K562 (cell line): ENCODE measurements around the gene RNASEH1. TPM values are rescaled to one million over a fixed set of nuclear protein-coding genes. Genes with fewer than 3 reads are reported as not detected.

Source experiments
- ATAC-seq: fragments of 200-7000 bp; cut with Tn5 transposase; 3 replicates; pipeline ENCODE4 v1.9.1; 2020; ENCODE audit warnings: moderate library complexity
- BruUV-seq: library from RNA; stranded (reverse); fragments of 400-500 nt; replicated peaks from 2 replicates; lab custom pipeline; 2021; lab: Mats Ljungman, UMichigan
- CTCF ChIA-PET: fragments of 300-600 bp; formaldehyde crosslinking; extraction: SDS; loops from one replicate; lab custom pipeline; 2021; ENCODE audit warnings: low intra/inter-chr PET ratio; lab: Yijun Ruan, JAX
- POLR2A ChIA-PET: fragments of 300-600, 350-650 bp; sonication (Branson Sonifier 250); formaldehyde crosslinking; extraction: SDS; loops from one replicate; lab custom pipeline; 2021; ENCODE audit warnings: antibody characterized with exemption, inconsistent platforms; lab: Yijun Ruan, JAX
- DNase-seq, 4 experiments: peaks; one replicate each; pipeline versions ENCODE4 v3.0.0 to v3.0.0-alpha.2; 2011 to 2018; ENCODE audit warnings: low spot score in 3 of 4, mixed read lengths in 3 of 4; ENCODE audit errors: extremely low read depth in 1 of 4
- FAIRE-seq: peaks from 2 replicates; lab custom pipeline; 2011; peaks lifted over from hg19 to GRCh38; lab: Jason Lieb, UNC
- H2AFZ ChIP-seq: 2 replicates; pipeline ENCODE4 v1.6.0; 2011; ENCODE audit warnings: low read depth, low read length, control low read depth, inconsistent platforms
- H3K27ac ChIP-seq: fragments of 200-600 bp; 3 replicates; pipeline ENCODE4 v1.8.0; 2011; ENCODE audit warnings: low read depth, mild to moderate bottlenecking, control low read depth, inconsistent platforms, low read length, moderate library complexity, mixed read lengths; ENCODE audit errors: extremely low read depth
- H3K27me3 ChIP-seq, 2 experiments: fragments of 300-600 bp in 1 of 2; 2 replicates in 1 of 2; 3 replicates in 1 of 2; pipeline versions ENCODE4 v1.6.0 to v1.8.0; 2011; ENCODE audit warnings: inconsistent platforms in 2 of 2, low read length in 2 of 2, mild to moderate bottlenecking in 1 of 2, mixed read lengths in 1 of 2, moderate library complexity in 1 of 2; ENCODE audit not compliant: control insufficient read depth in 2 of 2, insufficient read depth in 2 of 2
- H3K36me3 ChIP-seq: fragments of 300-600 bp; 3 replicates; pipeline ENCODE4 v1.8.0; 2011; ENCODE audit warnings: mild to moderate bottlenecking, low read length, inconsistent platforms; ENCODE audit not compliant: control insufficient read depth, insufficient read depth
- H3K4me1 ChIP-seq, 2 experiments: fragments of 200-600 bp in 1 of 2; replicated peaks in 1 of 2; 2 replicates in 1 of 2; 3 replicates in 1 of 2; pipeline versions ENCODE4 v1.5.1 to v1.8.0; 2011; ENCODE audit warnings: inconsistent platforms in 2 of 2, low read length in 2 of 2, mild to moderate bottlenecking in 1 of 2, mixed read lengths in 1 of 2, moderate library complexity in 1 of 2; ENCODE audit not compliant: control insufficient read depth in 2 of 2, insufficient read depth in 2 of 2
- H3K4me2 ChIP-seq: 2 replicates; pipeline ENCODE4 v1.6.1; 2011; ENCODE audit warnings: low read length, control low read depth, inconsistent platforms, mixed read lengths; ENCODE audit not compliant: insufficient read depth
- H3K4me3 ChIP-seq: fragments of 200-600 bp; sonication (generic), shearing (Covaris generic); 2 replicates; pipeline ENCODE4 v1.5.1; 2016; ENCODE audit warnings: control low read depth, inconsistent platforms
- H3K79me2 ChIP-seq: fragments of 200-600 bp; 3 replicates; pipeline ENCODE4 v1.8.0; 2011; ENCODE audit warnings: low read length, inconsistent platforms; ENCODE audit not compliant: control insufficient read depth, insufficient read depth
- H3K9ac ChIP-seq, 2 experiments: 2 replicates each; pipeline versions ENCODE4 v1.6.0 to v1.6.1; 2011; ENCODE audit warnings: low read depth in 2 of 2, low read length in 2 of 2, control low read depth in 1 of 2, inconsistent platforms in 1 of 2, mild to moderate bottlenecking in 1 of 2, mixed read lengths in 1 of 2; ENCODE audit not compliant: insufficient read depth in 1 of 2
- H3K9me1 ChIP-seq: one replicate; pipeline ENCODE4 v1.6.0; 2011; ENCODE audit warnings: inconsistent platforms, mild to moderate bottlenecking, low read length, moderate library complexity; ENCODE audit not compliant: control insufficient read depth, insufficient read depth
- H3K9me3 ChIP-seq: replicated peaks from 2 replicates; pipeline ENCODE4 v1.5.1; 2011; ENCODE audit warnings: low read depth, low read length, inconsistent platforms; ENCODE audit not compliant: control insufficient read depth, insufficient read depth
- H4K20me1 ChIP-seq: replicated peaks from 2 replicates; pipeline ENCODE4 v1.6.1; 2011; ENCODE audit warnings: low read length, inconsistent platforms, mixed read lengths; ENCODE audit not compliant: control insufficient read depth, insufficient read depth
- CBFB ChIP-seq: sonication (generic); formaldehyde crosslinking; IDR thresholded peaks from 2 replicates; pipeline ENCODE4 v1.4.0; 2020; ENCODE audit warnings: mild to moderate bottlenecking, missing genetic modification reagents
- CHCHD3 ChIP-seq: fragments of 250-450 bp; sonication (Bioruptor Pico); IDR thresholded peaks from 2 replicates; pipeline ENCODE4 v2.1.2; 2022; ENCODE audit warnings: mild to moderate bottlenecking
- CLOCK ChIP-seq: fragments of 250-450 bp; sonication (Bioruptor Pico); IDR thresholded peaks from 2 replicates; pipeline ENCODE4 v1.4.0; 2020; ENCODE audit warnings: mild to moderate bottlenecking, moderate library complexity, borderline replicate concordance
- HDAC8 ChIP-seq: fragments of 450-650 bp; IDR thresholded peaks from 2 replicates; pipeline ENCODE4 v1.6.1; 2016; ENCODE audit warnings: mild to moderate bottlenecking, missing genetic modification characterization, moderate library complexity, missing compliant biosample characterization
- RBM14 ChIP-seq: fragments of 200-400 bp; formaldehyde crosslinking; IDR thresholded peaks from 2 replicates; pipeline ENCODE4 v1.6.1; 2018; ENCODE audit warnings: low read depth, mild to moderate bottlenecking, low read length, moderate library complexity, borderline replicate concordance; ENCODE audit not compliant: insufficient read depth
- SMAD1 ChIP-seq: fragments of 150-350 bp; IDR thresholded peaks from 2 replicates; pipeline ENCODE4 v1.6.1; 2014; ENCODE audit warnings: low read length, low read depth; ENCODE audit not compliant: partially characterized antibody
- TEAD4 ChIP-seq, 2 experiments: sonication (generic) in 1 of 2; formaldehyde crosslinking in 1 of 2; IDR thresholded peaks; 2 replicates each; pipeline versions ENCODE4 v1.6.1 to v1.8.0; 2012 to 2022; ENCODE audit warnings: borderline replicate concordance in 1 of 2, inconsistent platforms in 1 of 2, low read length in 1 of 2, mild to moderate bottlenecking in 1 of 2, missing genetic modification reagents in 1 of 2
- ZNF217 ChIP-seq: sonication (generic); formaldehyde crosslinking; IDR thresholded peaks from 2 replicates; pipeline ENCODE4 v1.8.0; 2022; ENCODE audit warnings: mild to moderate bottlenecking, missing genetic modification reagents
- ZNF280B ChIP-seq: fragments of 250-450 bp; sonication (Bioruptor Pico); IDR thresholded peaks from 2 replicates; pipeline ENCODE4 v1.5.1; 2021; ENCODE audit warnings: mild to moderate bottlenecking
- ZNF41 ChIP-seq: fragments of 250-450 bp; sonication (Bioruptor Pico); conservative IDR thresholded peaks from 2 replicates; pipeline ENCODE4 v1.4.0; 2020; ENCODE audit warnings: mild to moderate bottlenecking
- ZNF707 ChIP-seq: fragments of 250-450 bp; sonication (Bioruptor Pico); conservative IDR thresholded peaks from 2 replicates; pipeline ENCODE4 v1.8.0; 2022; ENCODE audit warnings: inconsistent platforms, mild to moderate bottlenecking, moderate library complexity
- ZNF778 ChIP-seq: fragments of 450-650 bp; formaldehyde crosslinking; IDR thresholded peaks from 2 replicates; pipeline ENCODE4 v1.4.0; 2020; ENCODE audit warnings: mild to moderate bottlenecking, moderate library complexity
- ZNF780A ChIP-seq: fragments of 250-450 bp; sonication (Bioruptor Pico); IDR thresholded peaks from 2 replicates; pipeline ENCODE4 v1.5.0; 2021; ENCODE audit warnings: mild to moderate bottlenecking
- WGBS: fragments of 100-300 bp; shearing (Covaris generic); methylation state at CpG from one replicate; pipeline ENCODE4 v1.1.6; 2016; ENCODE audit warnings: low coverage, mixed read lengths; ENCODE audit not compliant: insufficient coverage; ENCODE audit errors: missing lambda C conversion rate; 5-methylcytosine and 5-hydroxymethylcytosine counted together
- in situ Hi-C: fragments of 300-500 bp; cut with MboI; formaldehyde crosslinking; loops from 4 replicates; pipeline ENCODE4 v1.15.0; 2018; ENCODE audit warnings: inconsistent platforms, mixed read lengths
- intact Hi-C: fragments of 100-400 bp; cut with micrococcal nuclease; formaldehyde crosslinking; loops from 2 replicates; pipeline ENCODE4 v1.14.2; 2022
- polyA plus RNA-seq, 8 experiments: library from polyadenylated mRNA; depleted of rRNA in 4 of 8; stranded (reverse) in 5 of 8; unstranded in 3 of 8; fragments of >200 nt; fragmentation: Nextera tagmentation in 2 of 8; fragmentation: Illumina TruSeq in 1 of 8; extraction: Ambion mirVana in 2 of 8; extraction: Trizol in 1 of 8; gene quantifications; 2 replicates each; pipeline versions ENCODE4 v1.2.1 to v1.2.3, GENCODE V29; 2011 to 2014; ENCODE audit warnings: inconsistent platforms in 1 of 8, missing spikeins in 1 of 8
- total RNA-seq, 7 experiments: library from RNA; depleted of rRNA in 6 of 7; stranded (reverse); fragments of >200 nt in 6 of 7; fragmentation: Illumina TruSeq in 2 of 7; extraction: Trizol in 2 of 7; gene quantifications; 2 replicates each; pipeline versions ENCODE4 v1.2.1 to v1.2.3, GENCODE V29; 2011 to 2021; ENCODE audit warnings: low replicate concordance in 1 of 7

The RNASEH1 gene
- total and polyA plus RNA-seq, 9 of the 15 experiments (the other 6 are each of a cell fraction or from before 2014, with no cell fraction given) = 25.7 to 47.5 (median 42.8) TPM

DNA sequence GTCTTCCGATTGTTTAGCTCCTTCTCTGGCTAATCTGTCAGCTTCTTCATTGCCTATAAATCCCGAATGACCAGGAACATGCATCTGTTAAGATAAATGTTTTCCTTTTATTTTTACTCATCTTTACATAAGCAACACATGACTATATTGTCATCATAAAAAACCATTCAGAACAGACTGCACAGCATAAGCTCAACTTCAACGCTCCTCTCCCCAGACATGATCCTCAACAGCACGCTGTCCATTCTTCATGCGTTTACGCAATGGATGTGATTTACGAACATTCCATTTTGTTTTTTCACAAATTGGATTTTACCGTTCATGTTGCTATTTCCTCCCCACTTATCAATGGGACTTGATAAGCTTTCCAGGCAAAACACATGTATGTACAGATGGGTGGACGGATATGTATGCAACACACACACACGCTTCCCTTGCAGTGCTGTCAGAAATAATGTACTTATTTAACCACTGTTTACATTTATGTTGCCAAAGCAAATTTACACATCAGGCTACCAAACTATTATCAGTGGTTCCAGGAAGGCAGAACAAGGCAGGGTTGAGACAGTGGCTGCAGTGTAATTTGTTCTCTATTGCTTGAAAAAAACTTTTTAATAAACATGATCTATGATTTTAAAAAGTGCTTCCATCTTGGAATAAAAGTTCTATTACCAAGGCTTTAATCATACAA is 12.2 kb downstream of the RNASEH1 start:
- intact Hi-C loops = no loop called here
- no peaks in the 10 kb centered on the region for H3K9me3 ChIP-seq
- FAIRE-seq (no peak), DNase-seq (no peak), ATAC-seq (no peak)
- POLR2A ChIA-PET = interaction anchor here (2.0 kb wide), 1 partner anchor 12 kb away, joined by 7 read pairs; the partner anchor contains the start of gene RNASEH1
- 0 out of 2 replicates have a peak, but pooled peaks cover 3% of the 10 kb centered on the region for H4K20me1 ChIP-seq
- H3K4me1 ChIP-seq = no peaks in the 10 kb centered on the region
- H3K27ac ChIP-seq = no peak overlapping the region
- H3K79me2 ChIP-seq = peaks cover 6% of the 10 kb centered on the region
- no peak overlapping the region for H3K9ac ChIP-seq
- H3K27me3 ChIP-seq = no peaks in the 10 kb centered on the region
- WGBS = 94% methylated on average over 10 of the region's 10 CpGs
- no TSS peak for BruUV-seq
- H3K4me2 ChIP-seq = no peak overlapping the region
- peaks cover 92% of the 10 kb centered on the region for H3K36me3 ChIP-seq
- CTCF ChIA-PET = no interaction called here
- no peak for TF ChIP-seq ZNF707 (CRISPR knock-in tag)
- no peak for TF ChIP-seq ZNF41 (CRISPR knock-in tag)
- TF ChIP-seq ZNF280B (CRISPR knock-in tag) = no peak
- TF ChIP-seq ZNF780A (CRISPR knock-in tag) = no peak
- TF ChIP-seq HDAC8 = no peak
- no peak for TF ChIP-seq CHCHD3 (CRISPR knock-in tag)
- no peak for TF ChIP-seq RBM14
- TF ChIP-seq SMAD1 = no peak
- no peak for TF ChIP-seq CLOCK (CRISPR knock-in tag)
- TF ChIP-seq TEAD4 (IDR thresholded peaks at IDR 0.05; ENCODE audit: low read length) = no peak
- TF ChIP-seq TEAD4 (CRISPR knock-in tag; IDR thresholded peaks at IDR 0.05; ENCODE audit: borderline replicate concordance) = no peak
- no peak for TF ChIP-seq ZNF778 (CRISPR knock-in tag)
- TF ChIP-seq CBFB = no peak
- TF ChIP-seq ZNF217 (CRISPR knock-in tag) = no peak
- in situ Hi-C loops = no loop called here
- H2AFZ ChIP-seq = no peak overlapping the region
- H3K4me3 ChIP-seq = no peak overlapping the region
- H3K9me1 ChIP-seq = no peaks in the 10 kb centered on the region
